Right lobe of liver (tissue), 4 donors: ENCODE measurements around the gene ZFP91.

Experiments
- CTCF ChIP-seq, 4 donors: fragments of 200-600 bp in 3 of 4; fragments of 450-650 bp in 1 of 4; IDR thresholded peaks; one replicate each; pipeline versions ENCODE4 v1.5.1 to v1.8.0; 2016 to 2022; ENCODE audit warnings: antibody characterized with exemption in 4 of 4, mild to moderate bottlenecking in 2 of 4
- POLR2A ChIP-seq: fragments of 450-650 bp; IDR thresholded peaks from one replicate; pipeline ENCODE4 v1.6.1; 2017; ENCODE audit warnings: antibody characterized with exemption, mild to moderate bottlenecking
- donor health status: DM: no; HTN: no; CAD: no.
- donor health status: DM: no; HTN: no; CAD: no.
- donor health status: DM: no; HTN: yes; CAD: no.

GRCh38 chr11:58641803-58642581 is 63.1 kb downstream of the ZFP91 start:
- no peak for TF ChIP-seq CTCF (IDR thresholded peaks at IDR 0.05)
- TF ChIP-seq POLR2A, result no peak
